ENCODE measurements around the gene OR4D11. TPM values are rescaled to one million over a fixed set of nuclear protein-coding genes. Genes with fewer than 3 reads are reported as not detected.

OR4D11 gene
- total RNA-seq, 1 donor from 2014 or later: not detected

- peaks cover 4% of the 10 kb centered on the region for H3K27me3 ChIP-seq (ENCODE audit: low read depth)
- TF ChIP-seq CTCF (IDR thresholded peaks at IDR 0.05; ENCODE audit: borderline replicate concordance): no peak
- H3K9me3 ChIP-seq (replicated peaks): no peaks in the 10 kb centered on the region
- no peak overlapping the region for H3K4me3 ChIP-seq
- H3K4me1 ChIP-seq: no peaks in the 10 kb centered on the region
- H3K36me3 ChIP-seq: no peaks in the 10 kb centered on the region
- DNase-seq: no peak
- intact Hi-C loops (cut with micrococcal nuclease): no loop called here
- no peak overlapping the region for H3K27ac ChIP-seq (replicated peaks)
Measured at GRCh38 chr11:59475176-59475575, 28.2 kb upstream of the OR4D11 start.

GRCh38 chr11:59479906-59480305 is 23.5 kb upstream of the OR4D11 start:
- no peaks in the 10 kb centered on the region for H3K36me3 ChIP-seq
- peaks cover 4% of the 10 kb centered on the region for H3K27me3 ChIP-seq (ENCODE audit: low read depth)
- intact Hi-C loops (cut with micrococcal nuclease): no loop called here
- H3K9me3 ChIP-seq (replicated peaks): no peaks in the 10 kb centered on the region
- no peaks in the 10 kb centered on the region for H3K4me1 ChIP-seq
- H3K4me3 ChIP-seq: no peak overlapping the region
- TF ChIP-seq CTCF (IDR thresholded peaks at IDR 0.05; ENCODE audit: borderline replicate concordance): no peak
- no peak for DNase-seq
- no peak overlapping the region for H3K27ac ChIP-seq (replicated peaks)

GRCh38 chr11:59480359-59480758 is 23.0 kb upstream of the OR4D11 start:
- Histone ChIP-seq H3K27ac (replicated peaks) (no peak overlapping the region), H3K4me1 (no peaks in the 10 kb centered on the region), H3K4me3 (no peak overlapping the region), H3K9me3 (replicated peaks) (no peaks in the 10 kb centered on the region), H3K36me3 (no peaks in the 10 kb centered on the region), H3K27me3 (ENCODE audit: low read depth) (peaks cover 4% of the 10 kb centered on the region)
- no peak for TF ChIP-seq CTCF (IDR thresholded peaks at IDR 0.05; ENCODE audit: borderline replicate concordance)
- no peak for DNase-seq
- intact Hi-C loops (cut with micrococcal nuclease): no loop called here

GRCh38 chr11:59501931-59502330 is 1.4 kb upstream of the OR4D11 start:
- no peak for TF ChIP-seq CTCF (IDR thresholded peaks at IDR 0.05; ENCODE audit: borderline replicate concordance)
- DNase-seq: no peak
- Histone ChIP-seq H3K4me1 (no peaks in the 10 kb centered on the region), H3K27me3 (ENCODE audit: low read depth) (no peaks in the 10 kb centered on the region), H3K36me3 (no peaks in the 10 kb centered on the region), H3K4me3 (no peak overlapping the region), H3K27ac (replicated peaks) (no peak overlapping the region), H3K9me3 (replicated peaks) (no peaks in the 10 kb centered on the region)
- intact Hi-C loops (cut with micrococcal nuclease): no loop called here

- Histone ChIP-seq H3K4me1 (peaks cover 12% of the 10 kb centered on the region), H3K36me3 (no peaks in the 10 kb centered on the region), H3K27me3 (ENCODE audit: low read depth) (no peaks in the 10 kb centered on the region), H3K9me3 (replicated peaks) (no peaks in the 10 kb centered on the region), H3K4me3 (no peak within 1 kb of the TSS), H3K27ac (replicated peaks) (no peak within 1 kb of the TSS)
- no peak for TF ChIP-seq CTCF (IDR thresholded peaks at IDR 0.05; ENCODE audit: borderline replicate concordance)
- intact Hi-C loops (cut with micrococcal nuclease): no loop called here
- no peak for DNase-seq
Measured at GRCh38 chr11:59510941-59511589, 7.7 kb downstream of the OR4D11 start, which contains the start of gene OR4D9. OR4D9 (plus strand) TSS chr11:59511539; CDS start chr11:59514913, 3,374 bp downstream.
